Chondrocyte (in vitro differentiated cells): ENCODE results near the gene NFASC. TPM values are rescaled to one million over a fixed set of nuclear protein-coding genes. Genes with fewer than 3 reads are reported as not detected.

Source experiments
- DNase-seq: peaks from one replicate; pipeline ENCODE4 v3.0.0; 2021; ENCODE audit warnings: mixed read lengths, low spot score
- H3K27ac Mint-ChIP-seq: one replicate; pipeline ENCODE4 v1.8.0; 2021; ENCODE audit warnings: mild to moderate bottlenecking, moderate library complexity, mixed read lengths; ENCODE audit not compliant: unreplicated experiment
- H3K27me3 Mint-ChIP-seq: 2 replicates; pipeline ENCODE4 v1.8.0; 2021; ENCODE audit warnings: low read depth, mixed read lengths
- H3K36me3 Mint-ChIP-seq: 2 replicates; pipeline ENCODE4 v1.8.0; 2021; ENCODE audit warnings: low read depth, mixed read lengths
- H3K4me1 Mint-ChIP-seq: 2 replicates; pipeline ENCODE4 v1.8.0; 2021; ENCODE audit warnings: low read depth, mild to moderate bottlenecking, mixed read lengths
- H3K4me3 Mint-ChIP-seq: one replicate; pipeline ENCODE4 v1.8.0; 2021; ENCODE audit warnings: mild to moderate bottlenecking, moderate library complexity, mixed read lengths; ENCODE audit not compliant: unreplicated experiment
- H3K9me3 Mint-ChIP-seq: 2 replicates; pipeline ENCODE4 v1.8.0; 2021; ENCODE audit warnings: low read depth, mixed read lengths
- total RNA-seq: library from RNA; stranded (reverse); gene quantifications from 3 replicates; pipeline ENCODE4 v1.2.1, GENCODE V29; 2021
- TF ChIP-seq, protein P1 (sequence below): fragments of 200-600 bp; sonication (generic); IDR thresholded peaks from 2 replicates; pipeline ENCODE4 v1.5.0; 2021; ENCODE audit warnings: antibody characterized with exemption, mild to moderate bottlenecking, moderate library complexity

The NFASC gene
- total RNA-seq, 1 donor from 2014 or later: 0.20 TPM

DNA sequence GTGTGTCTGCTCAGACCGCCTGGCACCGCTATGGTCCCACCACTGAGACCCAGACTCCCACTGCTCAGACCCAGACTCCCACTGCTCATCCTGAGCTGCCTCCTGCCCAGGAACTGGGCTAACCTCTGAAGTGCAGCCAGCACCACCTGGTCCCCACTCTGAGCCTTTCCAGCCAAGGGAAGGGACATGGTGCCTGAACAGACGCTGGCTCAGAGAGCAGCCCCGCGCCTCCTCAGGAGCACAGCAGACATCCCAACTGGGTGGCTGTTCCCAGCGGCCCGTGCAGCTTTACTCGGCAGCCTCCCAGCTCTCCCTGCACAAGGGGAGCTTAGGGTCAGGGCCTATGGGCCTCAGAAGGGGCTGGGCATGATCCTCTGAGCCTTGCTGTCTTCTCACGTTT, 144.6 kb downstream of the NFASC start:
- H3K36me3 Mint-ChIP-seq: no peaks in the 10 kb centered on the region
- no peaks in the 10 kb centered on the region for H3K9me3 Mint-ChIP-seq
- H3K4me1 Mint-ChIP-seq: peaks cover 7% of the 10 kb centered on the region
- no peak overlapping the region for H3K27ac Mint-ChIP-seq
- DNase-seq: peak; percentile 74
- TF ChIP-seq, protein P1, sequence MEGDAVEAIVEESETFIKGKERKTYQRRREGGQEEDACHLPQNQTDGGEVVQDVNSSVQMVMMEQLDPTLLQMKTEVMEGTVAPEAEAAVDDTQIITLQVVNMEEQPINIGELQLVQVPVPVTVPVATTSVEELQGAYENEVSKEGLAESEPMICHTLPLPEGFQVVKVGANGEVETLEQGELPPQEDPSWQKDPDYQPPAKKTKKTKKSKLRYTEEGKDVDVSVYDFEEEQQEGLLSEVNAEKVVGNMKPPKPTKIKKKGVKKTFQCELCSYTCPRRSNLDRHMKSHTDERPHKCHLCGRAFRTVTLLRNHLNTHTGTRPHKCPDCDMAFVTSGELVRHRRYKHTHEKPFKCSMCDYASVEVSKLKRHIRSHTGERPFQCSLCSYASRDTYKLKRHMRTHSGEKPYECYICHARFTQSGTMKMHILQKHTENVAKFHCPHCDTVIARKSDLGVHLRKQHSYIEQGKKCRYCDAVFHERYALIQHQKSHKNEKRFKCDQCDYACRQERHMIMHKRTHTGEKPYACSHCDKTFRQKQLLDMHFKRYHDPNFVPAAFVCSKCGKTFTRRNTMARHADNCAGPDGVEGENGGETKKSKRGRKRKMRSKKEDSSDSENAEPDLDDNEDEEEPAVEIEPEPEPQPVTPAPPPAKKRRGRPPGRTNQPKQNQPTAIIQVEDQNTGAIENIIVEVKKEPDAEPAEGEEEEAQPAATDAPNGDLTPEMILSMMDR: no peak
- no peak overlapping the region for H3K4me3 Mint-ChIP-seq
- peaks cover 31% of the 10 kb centered on the region for H3K27me3 Mint-ChIP-seq

DNA sequence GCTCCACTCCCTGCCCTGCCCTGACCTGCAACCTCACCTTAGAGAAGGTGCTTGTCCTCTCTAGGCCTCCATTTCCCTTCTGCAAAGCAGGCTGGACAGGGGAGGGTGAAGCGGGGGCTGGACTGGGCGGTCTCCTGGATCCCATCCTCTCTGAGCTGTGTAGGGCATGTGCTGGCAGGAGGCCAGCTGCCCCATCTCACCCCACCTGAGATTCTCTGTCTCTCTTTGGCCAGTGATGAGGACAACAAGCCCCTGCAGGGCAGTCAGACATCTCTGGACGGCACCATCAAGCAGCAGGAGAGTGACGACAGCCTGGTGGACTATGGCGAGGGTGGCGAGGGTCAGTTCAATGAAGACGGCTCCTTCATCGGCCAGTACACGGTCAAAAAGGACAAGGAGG, 145.4 kb downstream of the NFASC start:
- Mint-ChIP-seq H3K4me1 (peaks cover 7% of the 10 kb centered on the region), H3K27ac (no peak overlapping the region), H3K9me3 (no peaks in the 10 kb centered on the region), H3K36me3 (no peaks in the 10 kb centered on the region), H3K27me3 (peaks cover 37% of the 10 kb centered on the region), H3K4me3 (no peak overlapping the region)
- TF ChIP-seq, protein P1: no peak
- peak; percentile 61 for DNase-seq

DNA sequence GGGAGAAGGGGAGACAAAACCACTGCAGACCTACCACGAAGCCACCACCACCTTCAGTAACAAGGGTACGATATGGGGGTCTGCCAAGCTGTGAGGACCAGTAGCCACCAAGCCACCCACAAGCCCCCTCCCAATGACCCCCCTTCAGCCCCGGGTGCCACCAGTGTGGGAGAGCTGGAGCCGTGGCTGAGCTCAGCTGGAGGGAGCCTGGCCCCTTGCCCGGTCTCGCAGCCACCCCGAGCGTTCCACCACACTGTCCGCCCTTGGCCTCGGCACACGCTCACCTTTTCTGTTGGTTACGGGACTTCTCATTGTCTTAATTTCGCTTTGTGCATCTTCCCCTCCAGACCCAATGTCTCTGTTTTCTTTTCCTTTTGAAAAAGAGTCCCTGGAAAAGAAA, 145.9 kb downstream of the NFASC start:
- Mint-ChIP-seq H3K27ac (no peak overlapping the region), H3K9me3 (no peaks in the 10 kb centered on the region), H3K36me3 (no peaks in the 10 kb centered on the region), H3K4me3 (no peak overlapping the region), H3K27me3 (peaks cover 43% of the 10 kb centered on the region), H3K4me1 (peaks cover 7% of the 10 kb centered on the region)
- DNase-seq: peak; percentile 71
- TF ChIP-seq, protein P1: no peak

DNA sequence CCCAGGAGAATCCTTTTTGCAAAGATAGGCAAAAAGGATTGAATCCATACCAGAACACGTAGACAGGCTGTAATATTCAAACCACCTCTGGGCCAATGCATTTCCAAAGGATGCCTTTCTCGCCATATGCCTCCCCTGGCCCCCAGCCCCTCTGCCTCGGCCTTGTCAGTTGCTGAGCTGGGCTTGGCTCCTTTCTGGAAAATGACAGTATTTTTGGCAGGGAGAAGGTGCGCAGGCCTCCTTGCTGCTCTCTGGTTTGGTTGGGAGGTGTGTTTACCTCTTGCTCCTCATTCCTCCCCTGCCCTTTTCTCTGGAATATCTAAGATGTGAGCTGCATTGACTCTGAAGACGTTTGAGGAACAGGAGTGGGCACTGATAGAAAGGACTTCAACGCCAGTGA, 146.3 kb downstream of the NFASC start:
- DNase-seq: no peak
- TF ChIP-seq, protein P1: no peak
- Mint-ChIP-seq H3K27ac (no peak overlapping the region), H3K27me3 (peaks cover 45% of the 10 kb centered on the region), H3K4me3 (no peak overlapping the region), H3K9me3 (no peaks in the 10 kb centered on the region), H3K36me3 (no peaks in the 10 kb centered on the region), H3K4me1 (peaks cover 7% of the 10 kb centered on the region)

DNA sequence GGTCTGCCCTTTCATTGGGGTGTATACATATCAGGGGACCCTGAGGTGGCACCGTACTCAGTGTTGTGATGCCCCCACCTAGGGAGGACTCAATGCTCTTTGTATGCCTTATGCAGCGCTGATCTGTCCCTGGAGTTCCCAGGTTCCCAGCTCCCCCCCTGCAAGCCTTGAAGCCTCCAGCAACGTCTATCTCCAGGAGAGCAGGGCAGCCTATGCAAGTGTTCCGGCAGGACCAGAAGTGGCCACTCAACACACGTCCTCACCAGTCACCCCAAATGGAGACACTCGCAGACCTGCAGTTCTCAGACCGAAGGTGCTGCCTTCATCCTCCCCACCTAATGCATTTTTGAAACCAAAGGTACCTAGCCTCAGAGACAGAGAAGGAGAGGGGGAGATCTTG, 147.1 kb downstream of the NFASC start:
- Mint-ChIP-seq H3K27ac (no peak overlapping the region), H3K9me3 (no peaks in the 10 kb centered on the region), H3K4me1 (peaks cover 7% of the 10 kb centered on the region), H3K36me3 (no peaks in the 10 kb centered on the region), H3K27me3 (peaks cover 38% of the 10 kb centered on the region), H3K4me3 (no peak overlapping the region)
- DNase-seq: peak; percentile 42
- TF ChIP-seq, protein P1: no peak
